B cell (primary cell): ENCODE measurements around the gene ARHGAP19. TPM values are rescaled to one million over a fixed set of nuclear protein-coding genes. Genes with fewer than 3 reads are reported as not detected.
A peak's percentile ranks its signal among the peaks of the same experiment; 100 is the strongest.

ENCODE experiments used
- ATAC-seq: fragments of 200-7000 bp; cut with Tn5 transposase; one replicate; pipeline ENCODE4 v1.10.0; 2021; ENCODE audit warnings: low read depth, mild to moderate bottlenecking, moderate number of reproducible peaks, moderate library complexity
- CTCF ChIA-PET: fragments of 350-600 bp; sonication (Branson Sonifier 250); formaldehyde crosslinking; loops from one replicate; lab custom pipeline; 2021; ENCODE audit warnings: antibody characterized with exemption, inconsistent platforms; lab: Charles Lee
- POLR2A ChIA-PET: fragments of 350-600 bp; sonication (Branson Sonifier 250); formaldehyde crosslinking; loops from one replicate; lab custom pipeline; 2021; ENCODE audit warnings: antibody characterized with exemption; lab: Charles Lee
- DNase-seq: peaks from one replicate; pipeline ENCODE4 v3.0.0; 2013
- H2AFZ ChIP-seq: 2 replicates; pipeline ENCODE4 v1.6.1; 2012; ENCODE audit warnings: mild to moderate bottlenecking, low read depth, low read length; ENCODE audit not compliant: insufficient read depth, poor library complexity, severe bottlenecking
- H3K27ac ChIP-seq, 2 donors: 1 replicate in 1 of 2; 2 replicates in 1 of 2; pipeline ENCODE4 v1.5.1; 2012 to 2013; ENCODE audit warnings: low read length in 2 of 2, mild to moderate bottlenecking in 2 of 2, moderate library complexity in 1 of 2
- H3K27me3 ChIP-seq, 4 experiments: fragments of 200-600 bp in 1 of 4; sonication (generic) in 1 of 4; replicated peaks in 1 of 4; 1 replicate in 2 of 4; 2 replicates in 2 of 4; pipeline versions ENCODE4 v1.6.1 to v1.7.0; 2013 to 2016; ENCODE audit warnings: low read length in 3 of 4, mild to moderate bottlenecking in 2 of 4, mixed read lengths in 1 of 4, moderate library complexity in 1 of 4; ENCODE audit not compliant: insufficient read depth in 4 of 4, control insufficient read depth in 3 of 4; ENCODE audit errors: control extremely low read depth in 1 of 4
- H3K36me3 ChIP-seq, 2 experiments: replicated peaks in 1 of 2; 1 replicate in 1 of 2; 2 replicates in 1 of 2; pipeline versions ENCODE4 v1.6.1 to v1.7.1; 2013; ENCODE audit warnings: low read length in 1 of 2; ENCODE audit not compliant: insufficient read depth in 2 of 2, control insufficient read depth in 1 of 2; ENCODE audit errors: control extremely low read depth in 1 of 2, extremely low read depth in 1 of 2
- H3K4me1 ChIP-seq, 2 donors: fragments of 200-600 bp in 1 of 2; sonication (generic) in 1 of 2; 1 replicate in 1 of 2; 2 replicates in 1 of 2; pipeline versions ENCODE4 v1.5.1 to v1.6.1; 2013 to 2017; ENCODE audit warnings: low read length in 2 of 2; ENCODE audit not compliant: control insufficient read depth in 2 of 2, insufficient read depth in 2 of 2
- H3K4me2 ChIP-seq: replicated peaks from 2 replicates; pipeline ENCODE3; 2012; ENCODE audit warnings: mild to moderate bottlenecking, low read depth, low read length; ENCODE audit not compliant: poor library complexity, severe bottlenecking
- H3K4me3 ChIP-seq, 5 experiments: fragments of 200-600 bp in 1 of 5; sonication (generic) in 1 of 5; 1 replicate in 3 of 5; 2 replicates in 2 of 5; pipeline versions ENCODE4 v1.5.1 to v1.7.0; 2011 to 2016; ENCODE audit warnings: low read length in 4 of 5, mild to moderate bottlenecking in 4 of 5, low read depth in 2 of 5, control low read depth in 1 of 5, moderate library complexity in 1 of 5; ENCODE audit not compliant: insufficient read depth in 1 of 5; ENCODE audit errors: control extremely low read depth in 1 of 5, extremely low read depth in 1 of 5
- H3K79me2 ChIP-seq: fragments of 200-600 bp; sonication (generic); one replicate; pipeline ENCODE4 v1.6.0; 2016; ENCODE audit warnings: low read length; ENCODE audit not compliant: control insufficient read depth, insufficient read depth
- H3K9ac ChIP-seq: fragments of 200-600 bp; sonication (generic); 2 replicates; pipeline ENCODE4 v1.6.1; 2017; ENCODE audit warnings: mild to moderate bottlenecking, low read length, moderate library complexity
- H3K9me3 ChIP-seq, 3 donors: one replicate each; pipeline versions ENCODE4 v1.6.1 to v1.7.1; 2013; ENCODE audit warnings: low read length in 2 of 3; ENCODE audit not compliant: control insufficient read depth in 2 of 3, insufficient read depth in 1 of 3; ENCODE audit errors: control extremely low read depth in 1 of 3
- H4K20me1 ChIP-seq: 2 replicates; pipeline ENCODE4 v1.6.0; 2012; ENCODE audit warnings: mild to moderate bottlenecking, low read length; ENCODE audit not compliant: insufficient read depth, control insufficient read depth, poor library complexity, severe bottlenecking
- H3K27ac Mint-ChIP-seq: one replicate; pipeline ENCODE4 v1.8.0; 2021; ENCODE audit warnings: mixed read lengths
- H3K27me3 Mint-ChIP-seq: one replicate; pipeline ENCODE4 v1.8.0; 2021; ENCODE audit warnings: mixed read lengths
- H3K4me1 Mint-ChIP-seq: one replicate; pipeline ENCODE4 v1.8.0; 2021; ENCODE audit warnings: mixed read lengths
- H3K4me3 Mint-ChIP-seq: one replicate; pipeline ENCODE4 v1.8.0; 2021; ENCODE audit warnings: mixed read lengths
- H3K9me3 Mint-ChIP-seq: one replicate; pipeline ENCODE4 v1.8.0; 2022; ENCODE audit warnings: mixed read lengths; ENCODE audit not compliant: insufficient read depth
- EZH2 ChIP-seq: IDR thresholded peaks from 2 replicates; pipeline ENCODE4 v1.6.1; 2012; ENCODE audit warnings: borderline replicate concordance, low read depth, mild to moderate bottlenecking, moderate library complexity, low read length; ENCODE audit not compliant: insufficient read depth, poor library complexity, severe bottlenecking
- WGBS: methylation state at CpG from one replicate; pipeline ENCODE4 v1.1.5; 2013; ENCODE audit warnings: missing lambda C conversion rate; ENCODE audit not compliant: insufficient coverage; 5-methylcytosine and 5-hydroxymethylcytosine counted together
- intact Hi-C: fragments of 100-400 bp; cut with micrococcal nuclease; formaldehyde crosslinking; loops from one replicate; pipeline ENCODE4 v1.10.0; 2022
- polyA plus RNA-seq: library from polyadenylated mRNA; depleted of rRNA; stranded (reverse); fragments of >200 nt; gene quantifications from 2 replicates; pipeline ENCODE4 v1.2.3, GENCODE V29; 2012
- total RNA-seq, 2 donors: library from RNA; stranded (reverse); fragments of 120-200 nt in 1 of 2; gene quantifications; 1 replicate in 1 of 2; 2 replicates in 1 of 2; pipeline versions ENCODE4 v1.2.3 to v1.2.4, GENCODE V29; 2013 to 2022
- TF ChIP-seq, protein P1 (sequence below): fragments of 200-600 bp; IDR thresholded peaks from one replicate; pipeline ENCODE4 v1.8.0; 2022; ENCODE audit warnings: antibody characterized with exemption, mild to moderate bottlenecking

Gene ARHGAP19
- total and polyA plus RNA-seq, 2 donors (not counting 1 experiment from before 2014, with no cell fraction given), result 6.4 to 22.5 TPM

DNA sequence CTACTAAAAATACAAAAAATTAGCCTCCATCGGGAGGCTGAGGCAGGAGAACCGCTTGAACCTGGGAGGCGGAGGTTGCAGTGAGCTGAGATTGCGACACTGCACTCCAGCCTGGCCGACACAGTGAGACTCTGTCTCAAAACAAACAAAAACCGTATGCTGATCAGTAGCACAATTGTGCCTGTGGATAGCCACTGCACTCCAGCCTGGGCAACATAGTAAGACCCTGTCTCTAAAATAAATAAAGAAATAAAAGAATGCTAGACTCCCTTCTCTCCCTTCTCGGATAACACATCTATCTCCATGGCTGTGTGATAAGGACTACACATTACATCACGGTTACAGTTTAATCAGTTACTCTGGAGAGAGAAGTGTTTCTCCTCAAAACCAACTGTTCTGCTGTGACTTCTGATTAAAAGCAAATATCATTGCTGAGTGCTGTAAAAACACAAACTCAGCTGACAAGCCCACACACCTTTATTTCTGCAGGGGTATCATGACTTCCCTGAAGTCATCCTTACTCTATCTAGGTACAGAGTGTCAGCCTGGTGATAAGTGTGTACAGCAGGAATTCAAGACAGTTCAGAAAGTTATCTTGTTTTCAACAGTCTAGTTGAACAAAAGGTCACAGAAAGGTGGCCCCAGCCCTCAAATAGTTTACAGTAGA lies 5.3 kb upstream of the ARHGAP19 start:
- POLR2A ChIA-PET, result no interaction called here
- ATAC-seq, result no peak
- CTCF ChIA-PET, result no interaction called here

DNA sequence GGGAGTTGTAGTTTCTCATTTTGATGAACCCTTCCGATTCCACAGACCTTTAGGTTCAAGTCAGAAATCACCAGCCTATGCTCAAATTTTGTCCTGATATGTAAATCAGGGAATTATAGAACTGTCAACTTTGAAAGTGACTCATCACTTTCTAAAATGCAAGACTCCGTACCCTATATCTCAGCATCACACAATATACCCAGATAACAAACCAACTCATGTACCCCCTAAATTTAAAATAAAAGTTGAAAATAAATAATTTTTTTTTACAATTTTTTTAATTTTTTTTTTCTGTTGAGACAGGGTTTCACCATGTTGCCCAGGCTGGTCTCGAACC lies 393 bp upstream of the ARHGAP19 start:
- Histone ChIP-seq H3K79me2 (peaks cover 39% of the 10 kb centered on the region), H3K9me3 (no peaks in the 10 kb centered on the region), H2AFZ (no peak overlapping the region), H4K20me1 (no peaks in the 10 kb centered on the region), H3K36me3 (no peaks in the 10 kb centered on the region), H3K9ac (no peak overlapping the region), H3K4me1 (peaks cover 6 to 12% of the 10 kb centered on the region in 2 donors), H3K27ac (no peak overlapping the region), H3K4me2 (peak overlapping the region; percentile 22), H3K27me3 (no peaks in the 10 kb centered on the region), H3K4me3 (no peak overlapping the region)
- intact Hi-C loops, result loop anchor here (1.0 to 2.0 kb wide), 5 partner anchors 27 to 706 kb away; partner anchors contain the start of genes FRAT2, MMS19, RRP12 and TM9SF3
- ChIA-PET CTCF (interaction anchor here (0.7 to 3.8 kb wide), 2 partner anchors 13 to 175 kb away, joined by 3 to 21 read pairs; no protein-coding TSS in a partner anchor), POLR2A (no interaction called here)
- H3K4me3 Mint-ChIP-seq, result peak overlapping the region; percentile 90
- DNase-seq, result no peak
- peak overlapping the region; percentile 86 for H3K27ac Mint-ChIP-seq
- TF ChIP-seq, protein P1, sequence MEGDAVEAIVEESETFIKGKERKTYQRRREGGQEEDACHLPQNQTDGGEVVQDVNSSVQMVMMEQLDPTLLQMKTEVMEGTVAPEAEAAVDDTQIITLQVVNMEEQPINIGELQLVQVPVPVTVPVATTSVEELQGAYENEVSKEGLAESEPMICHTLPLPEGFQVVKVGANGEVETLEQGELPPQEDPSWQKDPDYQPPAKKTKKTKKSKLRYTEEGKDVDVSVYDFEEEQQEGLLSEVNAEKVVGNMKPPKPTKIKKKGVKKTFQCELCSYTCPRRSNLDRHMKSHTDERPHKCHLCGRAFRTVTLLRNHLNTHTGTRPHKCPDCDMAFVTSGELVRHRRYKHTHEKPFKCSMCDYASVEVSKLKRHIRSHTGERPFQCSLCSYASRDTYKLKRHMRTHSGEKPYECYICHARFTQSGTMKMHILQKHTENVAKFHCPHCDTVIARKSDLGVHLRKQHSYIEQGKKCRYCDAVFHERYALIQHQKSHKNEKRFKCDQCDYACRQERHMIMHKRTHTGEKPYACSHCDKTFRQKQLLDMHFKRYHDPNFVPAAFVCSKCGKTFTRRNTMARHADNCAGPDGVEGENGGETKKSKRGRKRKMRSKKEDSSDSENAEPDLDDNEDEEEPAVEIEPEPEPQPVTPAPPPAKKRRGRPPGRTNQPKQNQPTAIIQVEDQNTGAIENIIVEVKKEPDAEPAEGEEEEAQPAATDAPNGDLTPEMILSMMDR, result no peak
- no peak for TF ChIP-seq EZH2
- H3K27me3 Mint-ChIP-seq, result no peaks in the 10 kb centered on the region
- ATAC-seq, result no peak
- WGBS, result no CpG with 5 or more reads among the region's 3 CpGs
- H3K4me1 Mint-ChIP-seq, result peaks cover 16% of the 10 kb centered on the region
- H3K9me3 Mint-ChIP-seq, result no peaks in the 10 kb centered on the region

More for the DNA sequence above, 5.3 kb upstream of the ARHGAP19 start:
- Histone ChIP-seq H3K4me1 (peaks cover 0 to 2% of the 10 kb centered on the region in 2 donors), H3K27me3 (no peaks in the 10 kb centered on the region), H3K9ac (no peak overlapping the region), H3K79me2 (no peaks in the 10 kb centered on the region), H3K27ac (no peak overlapping the region), H3K4me2 (no peak overlapping the region), H3K9me3 (no peaks in the 10 kb centered on the region), H3K4me3 (no peak overlapping the region), H2AFZ (no peak overlapping the region), H4K20me1 (no peaks in the 10 kb centered on the region), H3K36me3 (no peaks in the 10 kb centered on the region)
- Mint-ChIP-seq H3K4me1 (peaks cover 2% of the 10 kb centered on the region), H3K27me3 (peaks cover 4% of the 10 kb centered on the region), H3K9me3 (no peaks in the 10 kb centered on the region), H3K4me3 (no peak overlapping the region), H3K27ac (no peak overlapping the region)
- intact Hi-C loops, result no loop called here
- DNase-seq, result no peak
- 94% methylated on average over 6 of the region's 8 CpGs for WGBS
- no peak for TF ChIP-seq EZH2
- TF ChIP-seq, protein P1, result no peak
